Activated naive CD4-positive, alpha-beta T cell treated with anti-CD3 and anti-CD28 coated beads, Interleukin-2, amount 50 U/mL, for 24 hours (primary cell): ENCODE data around the gene ZNRF4.
A peak's percentile ranks its signal among the peaks of the same experiment; 100 is the strongest.

Source experiments
- H3K27ac Mint-ChIP-seq: one replicate; pipeline ENCODE4 v1.8.0; 2021; ENCODE audit warnings: mild to moderate bottlenecking, mixed read lengths
- H3K27me3 Mint-ChIP-seq: one replicate; pipeline ENCODE4 v1.8.0; 2021; ENCODE audit warnings: mixed read lengths
- H3K36me3 Mint-ChIP-seq: one replicate; pipeline ENCODE4 v1.8.0; 2021; ENCODE audit warnings: mixed read lengths
- H3K4me1 Mint-ChIP-seq: one replicate; pipeline ENCODE4 v1.8.0; 2021; ENCODE audit warnings: mixed read lengths
- H3K4me3 Mint-ChIP-seq: one replicate; pipeline ENCODE4 v1.8.0; 2021; ENCODE audit warnings: mild to moderate bottlenecking, mixed read lengths
- H3K9me3 Mint-ChIP-seq: one replicate; pipeline ENCODE4 v1.8.0; 2021; ENCODE audit warnings: mixed read lengths

Gene ZNRF4

GRCh38 chr19:5498830-5499550 is 43.8 kb downstream of the ZNRF4 start:
- H3K36me3 Mint-ChIP-seq, result peaks cover 2% of the 10 kb centered on the region
- H3K27me3 Mint-ChIP-seq, result peaks cover 28% of the 10 kb centered on the region
- H3K27ac Mint-ChIP-seq, result no peak overlapping the region
- H3K4me1 Mint-ChIP-seq, result no peaks in the 10 kb centered on the region
- peaks cover 20% of the 10 kb centered on the region for H3K9me3 Mint-ChIP-seq
- H3K4me3 Mint-ChIP-seq, result no peak overlapping the region

GRCh38 chr19:5501907-5502306 is 46.7 kb downstream of the ZNRF4 start:
- H3K27me3 Mint-ChIP-seq, result peaks cover 18% of the 10 kb centered on the region
- no peak overlapping the region for H3K4me3 Mint-ChIP-seq
- no peak overlapping the region for H3K27ac Mint-ChIP-seq
- H3K4me1 Mint-ChIP-seq, result no peaks in the 10 kb centered on the region
- H3K36me3 Mint-ChIP-seq, result peaks cover 2% of the 10 kb centered on the region
- peaks cover 26% of the 10 kb centered on the region for H3K9me3 Mint-ChIP-seq

- Mint-ChIP-seq H3K9me3 (peaks cover 26% of the 10 kb centered on the region), H3K27ac (no peak overlapping the region), H3K27me3 (peaks cover 8% of the 10 kb centered on the region), H3K4me1 (no peaks in the 10 kb centered on the region), H3K36me3 (peaks cover 2% of the 10 kb centered on the region), H3K4me3 (no peak overlapping the region)
Observed at GRCh38 chr19:5503598-5503997, 48.4 kb downstream of the ZNRF4 start.

- Mint-ChIP-seq H3K4me1 (no peaks in the 10 kb centered on the region), H3K9me3 (peaks cover 26% of the 10 kb centered on the region), H3K27me3 (peaks cover 8% of the 10 kb centered on the region), H3K36me3 (peaks cover 2% of the 10 kb centered on the region), H3K4me3 (no peak overlapping the region), H3K27ac (peak overlapping the region; percentile 33)
Observed at GRCh38 chr19:5504114-5504513, 48.9 kb downstream of the ZNRF4 start.
